Lower lobe of right lung (tissue), 2 donors: ENCODE data around the gene MRPL11. TPM values are rescaled to one million over a fixed set of nuclear protein-coding genes. Genes with fewer than 3 reads are reported as not detected.

Experiments used
- ATAC-seq, 2 donors: fragments of 200-7000 bp; cut with Tn5 transposase; one replicate each; pipeline ENCODE4 v1.9.1; 2020 to 2022; ENCODE audit warnings: mild to moderate bottlenecking in 2 of 2, moderate library complexity in 2 of 2
- DNase-seq: peaks from one replicate; pipeline ENCODE4 v3.0.0-alpha.2; 2020
- H3K27ac ChIP-seq: fragments of 200-600 bp; one replicate; pipeline ENCODE4 v1.8.0; 2022
- H3K27me3 ChIP-seq: fragments of 200-600 bp; one replicate; pipeline ENCODE4 v1.8.0; 2022; ENCODE audit warnings: low read depth
- H3K36me3 ChIP-seq: fragments of 200-600 bp; one replicate; pipeline ENCODE4 v1.8.0; 2022; ENCODE audit warnings: mild to moderate bottlenecking
- H3K4me1 ChIP-seq: fragments of 200-600 bp; one replicate; pipeline ENCODE4 v1.8.0; 2022
- H3K4me3 ChIP-seq: fragments of 200-600 bp; one replicate; pipeline ENCODE4 v1.8.0; 2022; ENCODE audit warnings: mild to moderate bottlenecking
- H3K9me3 ChIP-seq: fragments of 200-600 bp; one replicate; pipeline ENCODE4 v1.8.0; 2022
- CTCF ChIP-seq: fragments of 200-600 bp; IDR thresholded peaks from one replicate; pipeline ENCODE4 v1.8.0; 2022; ENCODE audit warnings: antibody characterized with exemption, mild to moderate bottlenecking
- intact Hi-C: fragments of 100-400 bp; cut with DNase I; formaldehyde crosslinking; loops from one replicate; pipeline ENCODE4 v1.11.0; 2022
- total RNA-seq: library from RNA; stranded (reverse); fragmentation: NEBNext Ultra II Directional; extraction: Animal tissue kit (Norgen Biotek cat#: 25700); gene quantifications from one replicate; pipeline ENCODE4 v1.2.1, GENCODE V29; 2021
- donor health status: DM: no; HTN: yes; CAD: no; lungs with severe emphysema.

MRPL11 gene
- total RNA-seq, 1 donor from 2014 or later = 32.7 TPM

GRCh38 chr11:66429983-66430602 is 8.6 kb downstream of the MRPL11 start:
- DNase-seq (peak; percentile 83), ATAC-seq (peak; percentile 79 to 89)
- no peak overlapping the region for H3K27ac ChIP-seq
- TF ChIP-seq CTCF = peak; percentile 80
- intact Hi-C loops = no loop called here
- no peaks in the 10 kb centered on the region for H3K4me1 ChIP-seq
- no peaks in the 10 kb centered on the region for H3K9me3 ChIP-seq
- peaks cover 29% of the 10 kb centered on the region for H3K36me3 ChIP-seq
- no peak overlapping the region for H3K4me3 ChIP-seq
- no peaks in the 10 kb centered on the region for H3K27me3 ChIP-seq

DNA sequence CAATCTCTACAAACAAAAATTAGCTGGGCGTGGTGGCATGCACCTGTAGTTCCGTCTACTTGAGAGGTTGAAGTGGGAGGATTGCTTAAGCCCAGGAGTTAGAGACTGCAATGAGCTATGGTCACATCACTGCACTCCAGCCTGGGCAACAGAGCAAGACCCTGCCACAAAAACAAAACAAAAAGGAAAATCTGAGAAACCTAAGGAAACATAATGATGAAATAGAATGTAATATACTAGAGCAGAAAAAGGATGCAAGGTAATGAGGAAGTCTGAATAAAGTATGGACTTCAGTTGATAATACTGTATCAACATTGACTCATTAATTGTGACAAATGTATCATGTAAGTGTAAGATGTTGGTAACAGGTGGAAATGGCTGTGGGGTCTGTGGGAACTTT is 9.7 kb downstream of the MRPL11 start:
- Histone ChIP-seq H3K4me3 (no peak overlapping the region), H3K9me3 (no peaks in the 10 kb centered on the region), H3K27ac (no peak overlapping the region), H3K36me3 (peaks cover 21% of the 10 kb centered on the region), H3K27me3 (no peaks in the 10 kb centered on the region), H3K4me1 (no peaks in the 10 kb centered on the region)
- intact Hi-C loops = no loop called here
- DNase-seq (no peak), ATAC-seq (no peak)
- no peak for TF ChIP-seq CTCF

GRCh38 chr11:66426314-66426713 is 12.3 kb downstream of the MRPL11 start:
- Histone ChIP-seq H3K36me3 (no peaks in the 10 kb centered on the region), H3K9me3 (no peaks in the 10 kb centered on the region), H3K27ac (no peak overlapping the region), H3K27me3 (no peaks in the 10 kb centered on the region), H3K4me3 (no peak overlapping the region), H3K4me1 (peaks cover 2% of the 10 kb centered on the region)
- DNase-seq (no peak), ATAC-seq (no peak)
- intact Hi-C loops = no loop called here
- no peak for TF ChIP-seq CTCF

DNA sequence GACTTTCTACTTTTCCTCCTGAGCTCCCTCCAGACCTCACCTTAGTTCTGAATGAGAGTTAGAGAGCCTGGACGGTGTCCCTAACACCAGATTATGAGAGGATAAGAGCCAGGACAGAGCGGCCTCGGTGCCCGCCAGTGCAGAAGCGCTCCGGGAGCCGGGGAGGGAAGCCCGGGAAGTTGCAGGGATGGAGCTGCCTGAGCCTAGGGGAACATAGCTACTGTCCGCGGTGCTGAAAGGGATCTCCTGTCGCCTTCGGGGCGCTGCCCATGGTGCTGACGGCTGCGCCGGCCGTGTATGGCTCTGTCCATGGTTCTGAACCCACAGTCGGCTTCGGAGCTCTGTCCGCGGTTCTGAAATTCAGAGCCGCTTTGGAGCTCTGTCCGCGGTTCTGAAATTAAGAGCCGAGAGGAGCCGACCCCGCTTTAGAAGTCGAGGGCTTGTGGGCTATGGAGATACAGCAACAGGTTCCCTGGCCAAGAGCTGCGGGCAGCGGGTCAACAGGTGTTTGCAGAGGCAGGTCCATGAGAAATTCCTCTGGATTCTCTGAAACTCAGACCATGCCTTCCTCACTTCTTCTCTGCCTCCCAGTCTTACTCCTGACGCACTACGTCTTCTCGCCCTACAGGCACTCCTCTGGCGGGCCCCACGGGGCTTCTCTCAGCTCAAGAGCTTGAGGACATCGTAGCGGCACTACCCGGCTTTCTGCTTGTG is 17.0 kb downstream of the MRPL11 start:
- ATAC-seq = peak; percentile 95 to 97
- Histone ChIP-seq H3K4me1 (peaks cover 6% of the 10 kb centered on the region), H3K27ac (no peak overlapping the region), H3K4me3 (no peak overlapping the region), H3K36me3 (no peaks in the 10 kb centered on the region), H3K9me3 (no peaks in the 10 kb centered on the region), H3K27me3 (peaks cover 25% of the 10 kb centered on the region)
- TF ChIP-seq CTCF = no peak
- intact Hi-C loops = no loop called here
- DNase-seq = peak; percentile 88

DNA sequence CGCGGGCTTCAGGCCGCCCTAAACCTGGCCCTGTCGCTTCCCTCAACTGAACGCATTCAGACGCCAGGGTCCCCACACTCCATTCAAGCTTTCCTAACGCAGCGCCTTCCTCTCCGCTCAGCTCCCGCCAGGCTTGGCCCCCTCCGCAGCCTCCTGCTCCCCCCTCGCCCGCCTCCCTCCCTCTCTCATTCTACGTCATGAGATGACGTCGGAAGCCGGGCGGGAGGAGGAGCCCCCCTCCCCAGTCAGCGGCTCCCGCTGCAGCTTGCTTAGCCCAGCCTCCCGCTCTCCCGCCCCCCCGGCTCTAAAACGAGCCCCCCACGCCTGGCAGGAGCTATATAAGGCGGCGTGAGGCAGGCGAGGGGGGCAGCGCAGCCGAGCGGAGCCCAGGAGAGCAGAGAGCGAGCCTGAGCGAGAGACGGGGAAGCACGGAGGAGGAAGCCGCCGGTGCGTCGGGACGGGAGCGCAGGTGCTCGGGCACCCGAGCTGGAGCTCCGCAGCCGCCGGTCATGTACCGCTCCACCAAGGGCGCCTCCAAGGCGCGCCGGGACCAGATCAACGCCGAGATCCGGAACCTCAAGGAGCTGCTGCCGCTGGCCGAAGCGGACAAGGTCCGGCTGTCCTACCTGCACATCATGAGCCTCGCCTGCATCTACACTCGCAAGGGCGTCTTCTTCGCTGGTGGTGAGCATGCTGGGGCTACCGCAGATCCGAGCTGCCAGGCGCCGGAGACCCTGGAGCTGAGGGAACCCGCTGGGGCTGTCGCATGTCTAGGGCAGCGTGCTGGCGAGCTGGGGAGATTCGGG is 17.8 kb downstream of the MRPL11 start, which contains the start of gene NPAS4:
NPAS4 (plus strand) TSS at position 365 of the 806 bp plus-strand sequence; CDS start at position 510, 145 bp downstream.
- Histone ChIP-seq H3K9me3 (no peaks in the 10 kb centered on the region), H3K36me3 (no peaks in the 10 kb centered on the region), H3K4me1 (peaks cover 6% of the 10 kb centered on the region), H3K27ac (no peak within 1 kb of the TSS), H3K27me3 (peaks cover 28% of the 10 kb centered on the region), H3K4me3 (no peak within 1 kb of the TSS)
- ATAC-seq (no peak), DNase-seq (no peak)
- intact Hi-C loops = no loop called here
- no peak for TF ChIP-seq CTCF
